Measurements from ENCODE around the gene DGCR8. TPM values are rescaled to one million over a fixed set of nuclear protein-coding genes. Genes with fewer than 3 reads are reported as not detected.

The DGCR8 gene
- total RNA-seq, 1 donor from 2014 or later: 35.5 TPM

DNA sequence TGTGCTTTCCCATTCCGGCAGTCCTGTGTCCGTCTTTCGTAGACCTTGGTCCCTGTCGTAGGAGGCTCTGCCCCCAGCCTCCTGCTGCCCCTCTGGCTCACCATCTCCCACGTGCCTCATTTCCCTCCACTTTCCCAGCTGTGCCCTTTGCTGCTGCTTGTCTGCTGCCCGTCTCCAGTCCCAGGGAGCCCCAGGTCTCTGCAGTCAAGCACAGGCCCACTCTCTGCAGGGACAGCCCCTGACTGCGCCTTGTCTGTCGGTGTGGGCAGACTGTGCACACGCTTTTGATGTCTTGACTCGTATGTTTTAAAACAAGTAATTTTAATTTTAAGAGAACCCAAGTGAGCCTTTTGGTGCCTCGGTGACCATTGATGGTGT is 12.4 kb downstream of the DGCR8 start:
- Histone ChIP-seq H3K36me3 (peaks cover 100% of the 10 kb centered on the region), H3K4me3 (no peak overlapping the region), H3K27ac (no peak overlapping the region), H3K4me1 (no peaks in the 10 kb centered on the region), H3K27me3 (no peaks in the 10 kb centered on the region), H3K9me3 (no peaks in the 10 kb centered on the region)
- ATAC-seq (no peak), DNase-seq (no peak)
- intact Hi-C loops (cut with DNase I): no loop called here
- TF ChIP-seq, protein P1, sequence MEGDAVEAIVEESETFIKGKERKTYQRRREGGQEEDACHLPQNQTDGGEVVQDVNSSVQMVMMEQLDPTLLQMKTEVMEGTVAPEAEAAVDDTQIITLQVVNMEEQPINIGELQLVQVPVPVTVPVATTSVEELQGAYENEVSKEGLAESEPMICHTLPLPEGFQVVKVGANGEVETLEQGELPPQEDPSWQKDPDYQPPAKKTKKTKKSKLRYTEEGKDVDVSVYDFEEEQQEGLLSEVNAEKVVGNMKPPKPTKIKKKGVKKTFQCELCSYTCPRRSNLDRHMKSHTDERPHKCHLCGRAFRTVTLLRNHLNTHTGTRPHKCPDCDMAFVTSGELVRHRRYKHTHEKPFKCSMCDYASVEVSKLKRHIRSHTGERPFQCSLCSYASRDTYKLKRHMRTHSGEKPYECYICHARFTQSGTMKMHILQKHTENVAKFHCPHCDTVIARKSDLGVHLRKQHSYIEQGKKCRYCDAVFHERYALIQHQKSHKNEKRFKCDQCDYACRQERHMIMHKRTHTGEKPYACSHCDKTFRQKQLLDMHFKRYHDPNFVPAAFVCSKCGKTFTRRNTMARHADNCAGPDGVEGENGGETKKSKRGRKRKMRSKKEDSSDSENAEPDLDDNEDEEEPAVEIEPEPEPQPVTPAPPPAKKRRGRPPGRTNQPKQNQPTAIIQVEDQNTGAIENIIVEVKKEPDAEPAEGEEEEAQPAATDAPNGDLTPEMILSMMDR (IDR thresholded peaks at IDR 0.05): no peak

DNA sequence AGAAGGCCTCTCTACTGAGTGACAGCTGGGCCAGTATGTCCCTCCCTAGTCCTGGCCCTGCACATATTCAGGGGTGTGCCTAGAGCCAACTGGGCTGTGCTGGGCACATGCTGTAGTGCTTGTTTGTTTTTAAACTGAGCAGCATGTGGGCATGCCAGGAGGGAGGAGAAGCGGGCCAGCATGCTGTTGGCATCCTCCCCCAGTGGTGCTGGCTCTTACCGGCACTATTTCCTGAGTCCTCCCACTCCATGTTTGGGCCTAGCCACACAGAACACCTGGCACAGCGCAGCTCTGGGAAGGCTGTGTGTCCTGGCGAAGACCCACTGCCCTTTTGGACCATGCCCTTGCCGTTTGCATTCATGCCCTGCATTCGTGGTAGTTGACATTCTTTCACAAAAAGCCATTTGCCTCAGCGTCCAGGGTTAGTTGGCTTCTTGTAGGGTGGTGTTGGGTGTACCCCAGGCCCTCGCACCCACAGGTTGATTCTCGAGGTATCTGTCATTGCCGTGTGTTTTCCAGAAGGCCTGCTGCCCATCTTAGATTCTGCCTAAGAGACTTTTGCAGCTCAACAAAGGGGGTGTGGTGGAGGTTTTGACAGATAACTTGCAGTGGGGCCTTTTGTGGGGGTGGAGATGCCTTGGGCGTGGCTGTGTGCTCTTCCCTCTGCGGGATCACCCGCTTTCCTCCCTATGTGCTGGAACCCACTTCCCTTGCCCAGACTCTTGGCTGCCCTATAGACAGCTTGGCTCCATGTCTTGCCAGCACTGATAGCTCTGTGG is 13.6 kb downstream of the DGCR8 start:
- intact Hi-C loops (cut with DNase I): no loop called here
- Histone ChIP-seq H3K36me3 (peaks cover 99% of the 10 kb centered on the region), H3K4me3 (no peak overlapping the region)

DNA sequence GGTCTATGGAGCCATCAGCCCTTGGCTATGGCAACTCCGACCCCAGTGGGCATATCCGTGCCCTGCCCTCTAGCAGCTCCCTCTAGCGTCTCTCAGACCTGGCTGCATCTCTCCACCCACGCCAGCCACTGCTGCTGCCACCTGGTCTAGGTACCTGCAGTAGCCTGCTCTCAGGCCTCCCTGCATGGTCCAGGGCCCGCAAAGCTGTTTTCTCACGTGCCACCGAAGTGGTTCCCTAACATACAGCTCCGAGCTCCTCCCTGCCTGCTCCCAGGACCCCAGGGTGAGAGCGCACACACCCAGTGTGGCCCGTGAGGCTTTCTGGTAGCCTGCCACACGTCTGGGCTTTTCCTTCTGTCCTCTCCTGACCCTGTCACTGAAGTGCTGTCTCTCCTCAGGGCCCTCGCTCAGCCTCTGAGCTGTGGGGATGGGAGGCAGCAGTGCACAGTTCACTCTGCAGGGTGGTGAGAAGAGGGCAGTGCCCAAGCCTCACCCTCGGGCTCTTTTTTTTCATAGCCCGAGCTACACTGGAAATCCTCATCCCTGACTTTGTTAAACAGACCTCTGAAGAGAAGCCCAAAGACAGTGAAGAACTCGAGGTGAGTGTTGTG is 14.3 kb downstream of the DGCR8 start:
- no peaks in the 10 kb centered on the region for H3K9me3 ChIP-seq
- intact Hi-C loops (cut with DNase I): no loop called here
- H3K4me3 ChIP-seq: no peak overlapping the region
- ATAC-seq (peak; percentile 13), DNase-seq (peak; percentile 46)
- TF ChIP-seq, protein P1 (IDR thresholded peaks at IDR 0.05): no peak
- no peaks in the 10 kb centered on the region for H3K4me1 ChIP-seq
- H3K27me3 ChIP-seq: no peaks in the 10 kb centered on the region
- H3K36me3 ChIP-seq: peaks cover 99% of the 10 kb centered on the region
- H3K27ac ChIP-seq: no peak overlapping the region

More for the DNA sequence above, 13.6 kb downstream of the DGCR8 start:
- Histone ChIP-seq H3K4me1 (no peaks in the 10 kb centered on the region), H3K27ac (no peak overlapping the region), H3K9me3 (no peaks in the 10 kb centered on the region), H3K27me3 (no peaks in the 10 kb centered on the region)
- TF ChIP-seq, protein P1 (IDR thresholded peaks at IDR 0.05): no peak
- no peak for ATAC-seq
- peak; percentile 28 for DNase-seq

DNA sequence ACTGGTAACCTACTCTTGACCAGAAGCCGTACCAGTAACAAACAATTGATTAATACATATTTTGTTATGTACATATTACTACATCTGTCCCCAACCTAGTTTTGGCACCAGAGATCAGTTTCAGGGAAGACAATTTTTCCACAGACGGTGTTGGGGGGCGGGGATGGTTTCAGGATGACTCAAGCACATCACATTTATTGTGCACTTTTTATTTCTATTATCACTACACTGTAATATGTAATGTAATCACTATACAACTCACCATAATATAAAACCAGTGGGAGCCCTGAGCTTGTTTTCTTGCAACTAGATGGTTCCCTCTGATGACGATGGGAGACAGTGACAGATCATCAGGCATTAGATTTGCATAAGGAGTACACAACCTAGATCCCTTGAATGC is 15.5 kb downstream of the DGCR8 start:
- Histone ChIP-seq H3K36me3 (peaks cover 99% of the 10 kb centered on the region), H3K27me3 (no peaks in the 10 kb centered on the region), H3K4me3 (no peak overlapping the region), H3K4me1 (no peaks in the 10 kb centered on the region), H3K9me3 (no peaks in the 10 kb centered on the region), H3K27ac (no peak overlapping the region)
- intact Hi-C loops (cut with DNase I): no loop called here
- ATAC-seq (no peak), DNase-seq (no peak)
- TF ChIP-seq, protein P1 (IDR thresholded peaks at IDR 0.05): no peak

DNA sequence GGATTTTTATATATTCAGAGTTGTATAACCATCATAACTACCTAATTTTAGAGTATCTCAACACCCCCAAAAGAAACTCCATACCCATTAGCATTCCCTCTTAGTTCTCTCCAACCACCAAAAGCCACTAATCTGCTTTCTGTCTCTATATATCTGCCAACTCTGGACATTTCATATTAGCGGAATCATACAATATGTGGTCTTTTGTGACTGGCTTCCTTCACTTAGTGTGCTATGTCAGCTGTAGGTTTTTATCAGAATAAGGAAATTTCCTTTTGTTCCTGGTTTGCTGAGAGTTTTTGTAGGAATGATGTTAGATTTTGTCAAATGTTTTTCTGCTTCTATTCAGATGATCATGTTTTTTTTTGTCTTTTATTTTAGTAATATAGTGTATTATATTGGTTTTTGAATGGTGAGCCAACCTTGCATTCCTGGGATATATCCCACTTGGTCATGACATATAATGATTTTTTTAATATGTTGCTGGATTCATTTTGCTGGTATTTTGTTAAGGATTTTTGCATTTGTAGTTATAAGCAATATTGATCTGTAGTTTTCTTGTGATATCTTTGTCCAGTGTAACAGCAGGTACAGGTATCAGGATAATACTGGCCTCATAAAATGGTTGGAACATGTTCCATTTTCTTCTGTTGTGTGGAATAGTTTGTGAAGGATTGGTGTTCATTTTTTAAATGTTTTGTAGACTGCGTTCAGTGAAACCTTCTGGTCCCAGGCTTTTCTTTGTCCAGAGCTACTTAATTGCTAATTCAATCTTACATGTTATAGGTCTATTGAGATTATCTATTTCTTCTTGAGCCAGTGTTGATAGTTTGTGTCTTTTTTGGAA is 16.8 kb downstream of the DGCR8 start:
- Histone ChIP-seq H3K27ac (no peak overlapping the region), H3K4me3 (no peak overlapping the region), H3K36me3 (peaks cover 98% of the 10 kb centered on the region), H3K27me3 (no peaks in the 10 kb centered on the region), H3K4me1 (no peaks in the 10 kb centered on the region), H3K9me3 (no peaks in the 10 kb centered on the region)
- TF ChIP-seq, protein P1 (IDR thresholded peaks at IDR 0.05): no peak
- intact Hi-C loops (cut with DNase I): no loop called here
- no peak for ATAC-seq
- no peak for DNase-seq
